Central memory CD8-positive, alpha-beta T cell (primary cell): ENCODE data around the gene IRAG1.
A peak's percentile ranks its signal among the peaks of the same experiment; 100 is the strongest.

Experiments used
- ATAC-seq: fragments of 150-1000 bp; cut with Tn5 transposase; replicated peaks from 2 replicates; pipeline ENCODE4 v1.10.0; 2022; ENCODE audit warnings: mild to moderate bottlenecking, moderate FRiP score, moderate number of reproducible peaks; ENCODE audit not compliant: poor library complexity, severe bottlenecking; ENCODE audit errors: extremely low read depth
- DNase-seq, 2 donors: peaks; one replicate each; pipeline ENCODE4 v3.0.0; 2021; ENCODE audit warnings: low spot score in 2 of 2
- H3K27ac Mint-ChIP-seq: one replicate; pipeline ENCODE4 v1.8.0; 2022; ENCODE audit warnings: low read depth, mild to moderate bottlenecking, moderate library complexity, mixed read lengths
- H3K27me3 Mint-ChIP-seq: one replicate; pipeline ENCODE4 v1.8.0; 2022; ENCODE audit warnings: mixed read lengths
- H3K36me3 Mint-ChIP-seq: one replicate; pipeline ENCODE4 v1.8.0; 2022; ENCODE audit warnings: mild to moderate bottlenecking, moderate library complexity, mixed read lengths; ENCODE audit not compliant: insufficient read depth
- H3K4me1 Mint-ChIP-seq: one replicate; pipeline ENCODE4 v1.8.0; 2022; ENCODE audit warnings: mixed read lengths
- H3K4me3 Mint-ChIP-seq: one replicate; pipeline ENCODE4 v1.8.0; 2022; ENCODE audit warnings: mild to moderate bottlenecking, moderate library complexity, mixed read lengths
- H3K9me3 Mint-ChIP-seq: one replicate; pipeline ENCODE4 v1.8.0; 2022; ENCODE audit warnings: mixed read lengths

IRAG1 gene

GRCh38 chr11:10693509-10694081, at the start of gene IRAG1:
TSS of gene IRAG1 (minus strand) at chr11:10693755. CDS start at chr11:10693602, 153 bp downstream.
- Mint-ChIP-seq H3K36me3 (no peaks in the 10 kb centered on the region), H3K4me3 (no peak within 1 kb of the TSS), H3K27me3 (peaks cover 42% of the 10 kb centered on the region), H3K9me3 (no peaks in the 10 kb centered on the region), H3K27ac (no peak within 1 kb of the TSS), H3K4me1 (no peaks in the 10 kb centered on the region)
- DNase-seq (no peak), ATAC-seq (no peak)

GRCh38 chr11:10742460-10743208, 49.1 kb upstream of the IRAG1 start:
- Mint-ChIP-seq H3K4me3 (peak overlapping the region; percentile 69), H3K27me3 (no peaks in the 10 kb centered on the region)
- DNase-seq, result peak in 1 of 2 donors; percentile 36

GRCh38 chr11:10735481-10736475, 42.2 kb upstream of the IRAG1 start:
- ATAC-seq (peak; percentile 97), DNase-seq (peak; percentile 75 to 82)
- no peaks in the 10 kb centered on the region for H3K9me3 Mint-ChIP-seq
- H3K27me3 Mint-ChIP-seq, result peaks cover 15% of the 10 kb centered on the region
- H3K4me3 Mint-ChIP-seq, result peak overlapping the region; percentile 57
- H3K27ac Mint-ChIP-seq, result peak overlapping the region; percentile 61
- H3K4me1 Mint-ChIP-seq, result peaks cover 12% of the 10 kb centered on the region
- no peaks in the 10 kb centered on the region for H3K36me3 Mint-ChIP-seq

More at GRCh38 chr11:10742460-10743208, 49.1 kb upstream of the IRAG1 start:
- peak; percentile 96 for ATAC-seq
- peaks cover 6% of the 10 kb centered on the region for H3K36me3 Mint-ChIP-seq
- no peaks in the 10 kb centered on the region for H3K9me3 Mint-ChIP-seq
- peak overlapping the region; percentile 30 for H3K27ac Mint-ChIP-seq
- H3K4me1 Mint-ChIP-seq, result peaks cover 36% of the 10 kb centered on the region

GRCh38 chr11:10731064-10731680, 37.6 kb upstream of the IRAG1 start:
- H3K27me3 Mint-ChIP-seq, result peaks cover 15% of the 10 kb centered on the region
- ATAC-seq (no peak), DNase-seq (no peak)
- H3K4me1 Mint-ChIP-seq, result peaks cover 9% of the 10 kb centered on the region
- no peaks in the 10 kb centered on the region for H3K9me3 Mint-ChIP-seq
- H3K27ac Mint-ChIP-seq, result no peak overlapping the region
- no peak overlapping the region for H3K4me3 Mint-ChIP-seq
- no peaks in the 10 kb centered on the region for H3K36me3 Mint-ChIP-seq

- ATAC-seq (no peak), DNase-seq (no peak)
- Mint-ChIP-seq H3K36me3 (no peaks in the 10 kb centered on the region), H3K4me3 (no peak overlapping the region), H3K9me3 (no peaks in the 10 kb centered on the region), H3K27me3 (peaks cover 15% of the 10 kb centered on the region), H3K27ac (no peak overlapping the region), H3K4me1 (peaks cover 8% of the 10 kb centered on the region)
These were observed 36.6 kb upstream of the IRAG1 start for GRCh38 chr11:10730151-10730550.

- Mint-ChIP-seq H3K4me3 (no peak overlapping the region), H3K27me3 (peaks cover 15% of the 10 kb centered on the region), H3K9me3 (no peaks in the 10 kb centered on the region), H3K36me3 (no peaks in the 10 kb centered on the region), H3K27ac (no peak overlapping the region), H3K4me1 (peaks cover 8% of the 10 kb centered on the region)
- ATAC-seq, result no peak
- no peak for DNase-seq
These were observed 35.4 kb upstream of the IRAG1 start for GRCh38 chr11:10728789-10729472.

- H3K36me3 Mint-ChIP-seq, result no peaks in the 10 kb centered on the region
- no peak for ATAC-seq
- H3K4me1 Mint-ChIP-seq, result peaks cover 8% of the 10 kb centered on the region
- H3K4me3 Mint-ChIP-seq, result no peak overlapping the region
- no peak overlapping the region for H3K27ac Mint-ChIP-seq
- DNase-seq, result no peak
- H3K9me3 Mint-ChIP-seq, result no peaks in the 10 kb centered on the region
- H3K27me3 Mint-ChIP-seq, result peaks cover 15% of the 10 kb centered on the region
These were observed 34.6 kb upstream of the IRAG1 start for GRCh38 chr11:10728154-10728553.

- no peaks in the 10 kb centered on the region for H3K36me3 Mint-ChIP-seq
- H3K4me3 Mint-ChIP-seq, result no peak overlapping the region
- peaks cover 8% of the 10 kb centered on the region for H3K4me1 Mint-ChIP-seq
- no peak for DNase-seq
- no peak overlapping the region for H3K27ac Mint-ChIP-seq
- ATAC-seq, result no peak
- peaks cover 12% of the 10 kb centered on the region for H3K27me3 Mint-ChIP-seq
- no peaks in the 10 kb centered on the region for H3K9me3 Mint-ChIP-seq
These were observed 33.7 kb upstream of the IRAG1 start for GRCh38 chr11:10727146-10727851.

- no peaks in the 10 kb centered on the region for H3K36me3 Mint-ChIP-seq
- H3K27me3 Mint-ChIP-seq, result no peaks in the 10 kb centered on the region
- no peak for ATAC-seq
- no peak overlapping the region for H3K4me3 Mint-ChIP-seq
- H3K4me1 Mint-ChIP-seq, result peaks cover 8% of the 10 kb centered on the region
- no peak for DNase-seq
- no peak overlapping the region for H3K27ac Mint-ChIP-seq
- no peaks in the 10 kb centered on the region for H3K9me3 Mint-ChIP-seq
These were observed 32.3 kb upstream of the IRAG1 start for GRCh38 chr11:10725907-10726253.

- Mint-ChIP-seq H3K9me3 (no peaks in the 10 kb centered on the region), H3K4me1 (peaks cover 8% of the 10 kb centered on the region), H3K27ac (peak overlapping the region; percentile 25), H3K4me3 (no peak overlapping the region), H3K36me3 (no peaks in the 10 kb centered on the region), H3K27me3 (no peaks in the 10 kb centered on the region)
- ATAC-seq (no peak), DNase-seq (no peak)
These were observed 31.8 kb upstream of the IRAG1 start for GRCh38 chr11:10725114-10725906.

- H3K36me3 Mint-ChIP-seq, result no peaks in the 10 kb centered on the region
- no peaks in the 10 kb centered on the region for H3K9me3 Mint-ChIP-seq
- ATAC-seq, result no peak
- H3K4me3 Mint-ChIP-seq, result no peak overlapping the region
- DNase-seq, result no peak
- peaks cover 8% of the 10 kb centered on the region for H3K4me1 Mint-ChIP-seq
- H3K27ac Mint-ChIP-seq, result no peak overlapping the region
- H3K27me3 Mint-ChIP-seq, result peaks cover 20% of the 10 kb centered on the region
These were observed 28.8 kb upstream of the IRAG1 start for GRCh38 chr11:10722307-10722706.
